Lung (tissue), 12 donors: ENCODE results near the gene COL1A1. TPM values are rescaled to one million over a fixed set of nuclear protein-coding genes. Genes with fewer than 3 reads are reported as not detected.
A peak's percentile ranks its signal among the peaks of the same experiment; 100 is the strongest.

ENCODE experiments used
- ATAC-seq: fragments of 200-7000 bp; cut with Tn5 transposase; one replicate; pipeline ENCODE4 v1.9.1; 2020; ENCODE audit warnings: moderate number of reproducible peaks; ENCODE audit not compliant: insufficient read depth, low FRiP score
- DNase-seq, 3 donors: peaks; one replicate each; pipeline ENCODE4 v3.0.0-alpha.2; 2013 to 2017
- H3K27ac ChIP-seq, 2 donors: one replicate each; pipeline ENCODE4 v1.5.1; 2013; ENCODE audit warnings: mild to moderate bottlenecking in 2 of 2, moderate library complexity in 2 of 2, control low read depth in 1 of 2, inconsistent platforms in 1 of 2, low read depth in 1 of 2, low read length in 1 of 2
- H3K27me3 ChIP-seq, 3 donors: one replicate each; pipeline ENCODE4 v1.5.1; 2013; ENCODE audit warnings: low read length in 2 of 3; ENCODE audit not compliant: control insufficient read depth in 3 of 3, insufficient read depth in 3 of 3
- H3K36me3 ChIP-seq, 4 donors: one replicate each; pipeline ENCODE4 v1.5.1; 2013; ENCODE audit warnings: low read length in 4 of 4, mild to moderate bottlenecking in 1 of 4, moderate library complexity in 1 of 4; ENCODE audit not compliant: control insufficient read depth in 4 of 4, insufficient read depth in 4 of 4
- H3K4me1 ChIP-seq, 5 donors: one replicate each; pipeline ENCODE4 v1.5.1; 2013; ENCODE audit warnings: low read length in 5 of 5, mild to moderate bottlenecking in 2 of 5, moderate library complexity in 1 of 5; ENCODE audit not compliant: control insufficient read depth in 5 of 5, insufficient read depth in 5 of 5
- H3K4me3 ChIP-seq: one replicate; pipeline ENCODE4 v1.5.1; 2013; ENCODE audit warnings: mild to moderate bottlenecking, control low read depth, moderate library complexity
- H3K9ac ChIP-seq, 2 donors: one replicate each; pipeline ENCODE4 v1.5.1; 2013; ENCODE audit warnings: low read length in 2 of 2, control low read depth in 1 of 2; ENCODE audit not compliant: insufficient read depth in 1 of 2
- H3K9me3 ChIP-seq, 4 donors: one replicate each; pipeline ENCODE4 v1.5.1; 2013; ENCODE audit warnings: low read length in 3 of 4, mild to moderate bottlenecking in 1 of 4, moderate library complexity in 1 of 4; ENCODE audit not compliant: control insufficient read depth in 4 of 4, insufficient read depth in 3 of 4
- WGBS, 2 donors: extraction: QIAGEN DNeasy Blood & Tissue Kit; methylation state at CpG; one replicate each; pipeline ENCODE4 v1.1.7; 2013; 5-methylcytosine and 5-hydroxymethylcytosine counted together
- polyA plus RNA-seq, 2 donors: library from polyadenylated mRNA; stranded (reverse); fragments of 200-250 nt; gene quantifications; one replicate each; pipeline ENCODE4 v1.2.1, GENCODE V29; 2013
- total RNA-seq, 2 donors: library from RNA; depleted of rRNA in 1 of 2; stranded (reverse); fragments of >200 nt in 1 of 2; gene quantifications; one replicate each; pipeline ENCODE4 v1.2.1, GENCODE V29; 2014 to 2021
- TF ChIP-seq, protein P1 (sequence below): IDR thresholded peaks from 2 replicates; pipeline ENCODE4 v1.5.1; 2012; ENCODE audit warnings: mild to moderate bottlenecking; ENCODE audit errors: control extremely low read depth, extremely low read depth
- donor health status: control.
- donor health status: control.
- donor health status: Bipolar disorder and iron deficiency.
- donor health status: healthy.
- donor health status: DM: yes; HTN: yes; CAD: no.

COL1A1 gene
- total and polyA plus RNA-seq, 4 donors = 30.5 to 1,330 (median 283) TPM

DNA sequence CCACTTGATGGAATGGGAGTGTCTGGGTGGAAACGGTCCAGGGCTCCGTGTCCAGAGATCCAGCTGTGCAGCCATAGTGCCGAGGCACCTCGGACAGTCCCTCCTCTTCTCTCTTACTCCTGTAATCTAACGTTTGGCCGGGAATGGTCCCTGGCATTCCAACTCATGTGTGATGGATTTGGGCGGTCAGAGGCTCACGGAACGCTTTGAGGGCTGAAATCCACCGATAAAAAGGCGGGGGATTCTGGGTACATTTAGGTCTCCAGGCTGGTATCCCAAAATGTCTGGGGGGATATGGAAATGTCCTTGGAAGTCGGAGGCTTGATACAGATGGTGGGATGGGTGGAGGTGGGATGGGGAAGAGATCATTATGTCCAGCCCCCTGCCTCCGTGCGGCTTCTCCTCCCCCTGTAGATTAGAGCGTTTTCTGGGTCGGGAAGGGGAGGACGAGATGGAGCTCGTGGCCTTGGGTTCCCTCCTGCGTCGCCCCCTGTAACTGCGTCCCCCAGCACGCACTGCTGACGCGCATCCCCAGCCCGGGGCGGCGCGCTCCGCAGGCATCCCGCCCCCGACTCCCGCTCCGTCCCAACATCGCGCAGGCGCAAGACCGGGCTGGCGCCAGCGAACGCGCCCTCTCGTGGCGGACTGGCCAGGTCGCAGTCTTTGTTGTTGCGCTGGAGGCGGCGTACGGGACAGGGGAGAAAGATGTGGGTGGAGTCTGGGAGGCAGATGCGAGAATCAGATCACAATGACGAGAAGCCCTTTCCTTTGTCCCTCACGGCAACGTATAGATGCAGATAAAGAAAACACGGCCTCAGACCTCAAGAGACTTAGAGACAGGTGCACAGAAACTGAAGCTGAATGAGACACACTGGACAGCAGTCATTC, 40.2 kb downstream of the COL1A1 start:
- TF ChIP-seq, protein P1, sequence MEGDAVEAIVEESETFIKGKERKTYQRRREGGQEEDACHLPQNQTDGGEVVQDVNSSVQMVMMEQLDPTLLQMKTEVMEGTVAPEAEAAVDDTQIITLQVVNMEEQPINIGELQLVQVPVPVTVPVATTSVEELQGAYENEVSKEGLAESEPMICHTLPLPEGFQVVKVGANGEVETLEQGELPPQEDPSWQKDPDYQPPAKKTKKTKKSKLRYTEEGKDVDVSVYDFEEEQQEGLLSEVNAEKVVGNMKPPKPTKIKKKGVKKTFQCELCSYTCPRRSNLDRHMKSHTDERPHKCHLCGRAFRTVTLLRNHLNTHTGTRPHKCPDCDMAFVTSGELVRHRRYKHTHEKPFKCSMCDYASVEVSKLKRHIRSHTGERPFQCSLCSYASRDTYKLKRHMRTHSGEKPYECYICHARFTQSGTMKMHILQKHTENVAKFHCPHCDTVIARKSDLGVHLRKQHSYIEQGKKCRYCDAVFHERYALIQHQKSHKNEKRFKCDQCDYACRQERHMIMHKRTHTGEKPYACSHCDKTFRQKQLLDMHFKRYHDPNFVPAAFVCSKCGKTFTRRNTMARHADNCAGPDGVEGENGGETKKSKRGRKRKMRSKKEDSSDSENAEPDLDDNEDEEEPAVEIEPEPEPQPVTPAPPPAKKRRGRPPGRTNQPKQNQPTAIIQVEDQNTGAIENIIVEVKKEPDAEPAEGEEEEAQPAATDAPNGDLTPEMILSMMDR = peak; percentile 94
- peak; percentile 96 to 98 (median 97) for DNase-seq
- Histone ChIP-seq H3K4me3 (peak overlapping the region; percentile 56), H3K9ac (peak overlapping the region in 1 of 2 donors; percentile 61), H3K9me3 (no peaks in the 10 kb centered on the region), H3K36me3 (no peaks in the 10 kb centered on the region), H3K27ac (peak overlapping the region; percentile 24 to 63), H3K4me1 (peaks cover 0 to 9% (median 0%) of the 10 kb centered on the region in 5 donors), H3K27me3 (no peaks in the 10 kb centered on the region)
- WGBS, 2 donors = 1% methylated on average over 46 to 53 of the region's 53 CpGs
- ATAC-seq = peak; percentile 98

DNA sequence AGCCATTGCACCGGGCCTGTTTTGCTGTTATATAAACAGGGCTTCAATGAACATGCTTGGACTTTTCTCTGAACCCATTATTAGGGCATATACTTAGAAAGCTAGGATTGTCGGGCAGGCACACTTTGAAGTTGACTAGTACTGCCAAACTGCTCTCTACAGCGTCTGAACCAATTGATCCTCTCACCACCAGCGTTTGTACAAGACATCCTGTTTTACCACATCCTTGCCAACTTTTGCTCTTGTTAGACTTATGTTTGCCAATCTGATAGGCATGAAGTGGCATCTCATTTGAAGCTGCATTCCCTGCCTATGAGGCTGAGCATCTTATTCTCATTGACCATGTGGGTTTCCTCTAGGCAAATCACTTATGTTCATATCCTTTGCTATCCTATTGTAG, 43.5 kb downstream of the COL1A1 start:
- H3K4me1 ChIP-seq = peaks cover 6 to 22% (median 15%) of the 10 kb centered on the region in 5 donors
- no peaks in the 10 kb centered on the region for H3K27me3 ChIP-seq
- no peak overlapping the region for H3K9ac ChIP-seq
- no peak for ATAC-seq
- H3K36me3 ChIP-seq = no peaks in the 10 kb centered on the region
- DNase-seq = no peak
- TF ChIP-seq, protein P1 = no peak
- WGBS, 2 donors = 42 to 57% methylated on average over 4 of the region's 4 CpGs
- H3K27ac ChIP-seq = no peak overlapping the region
- H3K4me3 ChIP-seq = no peak overlapping the region
- H3K9me3 ChIP-seq = no peaks in the 10 kb centered on the region

DNA sequence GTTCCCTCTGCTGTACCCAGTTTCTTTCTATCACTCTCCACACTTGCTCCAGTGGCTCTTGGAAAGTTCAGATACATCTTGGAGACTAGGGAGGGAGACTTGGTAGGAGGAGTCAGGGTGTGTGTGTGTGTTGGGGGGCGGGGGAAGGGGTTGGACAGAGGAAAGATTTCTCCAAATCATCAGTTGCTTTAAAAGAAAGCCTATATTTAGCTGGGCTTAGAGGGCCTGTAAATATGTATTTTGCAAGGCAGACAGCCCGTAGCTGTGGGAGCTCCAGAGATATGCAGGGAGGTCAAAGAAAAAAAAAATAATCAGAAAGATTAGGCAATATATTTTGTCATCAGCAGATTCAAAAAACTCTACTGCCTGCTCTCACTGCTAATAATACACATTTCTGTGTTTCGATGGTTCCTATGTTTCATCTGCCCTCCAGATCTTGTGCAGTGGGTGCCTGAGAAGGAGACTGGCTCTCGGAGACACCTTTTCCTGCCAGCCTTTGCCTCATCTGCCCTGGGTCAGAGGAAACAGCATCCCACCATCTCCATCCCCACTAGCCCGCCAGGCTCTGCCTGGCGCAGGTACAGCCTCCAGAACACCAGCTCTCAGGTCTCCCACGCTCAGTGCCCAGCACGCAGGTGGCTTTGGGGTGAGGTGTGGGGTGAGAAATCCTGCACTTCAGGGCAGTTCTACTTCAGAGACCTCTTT, 46.2 kb downstream of the COL1A1 start:
- Histone ChIP-seq H3K27me3 (no peaks in the 10 kb centered on the region), H3K9ac (peak overlapping the region in 1 of 2 donors; percentile 86), H3K27ac (peak overlapping the region in 1 of 2 donors; percentile 85), H3K36me3 (no peaks in the 10 kb centered on the region), H3K9me3 (no peaks in the 10 kb centered on the region), H3K4me1 (peaks cover 6 to 29% (median 21%) of the 10 kb centered on the region in 5 donors), H3K4me3 (no peak overlapping the region)
- DNase-seq (peak; percentile 69 to 91 (median 85)), ATAC-seq (no peak)
- TF ChIP-seq, protein P1 = no peak
- WGBS, 2 donors = 59 to 67% methylated on average over 8 of the region's 8 CpGs
